AG09319 (cell line): ENCODE data around the gene GPRASP2.
"Not testable (repeated sequence)": the region's sequence is repeated elsewhere in the genome, so short reads cannot be mapped to it uniquely, and the experiment has no call there.

Experiments used
- DNase-seq: peaks from one replicate; pipeline ENCODE4 v3.0.0-alpha.2; 2010; ENCODE audit warnings: low read depth; ENCODE audit errors: extremely low read depth
- CTCF ChIP-seq: IDR thresholded peaks from 2 replicates; pipeline ENCODE4 v1.5.1; 2011; ENCODE audit warnings: low read depth, mild to moderate bottlenecking, inconsistent platforms, low read length, moderate library complexity

Gene GPRASP2

GRCh38 chrX:102697494-102697893 is 14.8 kb upstream of the GPRASP2 start:
- no peak for DNase-seq
- no peak for TF ChIP-seq CTCF

- DNase-seq = no peak
- no peak for TF ChIP-seq CTCF
These were observed 3.3 kb upstream of the GPRASP2 start for GRCh38 chrX:102708900-102709299.

- TF ChIP-seq CTCF = no peak
- no peak for DNase-seq
These were observed 404 bp upstream of the GPRASP2 start for GRCh38 chrX:102711872-102712215.

- DNase-seq = no peak
- peak; percentile 55 for TF ChIP-seq CTCF
These were observed 855 bp downstream of the GPRASP2 start for GRCh38 chrX:102712981-102713625.

GRCh38 chrX:102714994-102715393 is 2.7 kb downstream of the GPRASP2 start:
- no peak for TF ChIP-seq CTCF
- DNase-seq = no peak

- no peak for DNase-seq
- no peak for TF ChIP-seq CTCF
These were observed 3.7 kb downstream of the GPRASP2 start for GRCh38 chrX:102715967-102716366.

GRCh38 chrX:102720237-102721168 is 8.3 kb downstream of the GPRASP2 start, which contains the start of gene GPRASP3:
Gene GPRASP3 (plus strand): TSS chrX:102720743. CDS start chrX:102748996, 28,253 bp downstream.
- no peak for TF ChIP-seq CTCF
- DNase-seq = peak; percentile 34

- DNase-seq = not testable (repeated sequence)
These were observed 8.9 kb downstream of the GPRASP2 start for GRCh38 chrX:102721169-102721506.
